Panc1 (cell line): Measurements from ENCODE around the gene ACSS1.

Experiments
- CTCF ChIP-seq: fragments of 450-650 bp; IDR thresholded peaks from 2 replicates; pipeline ENCODE4 v1.5.1; 2017; ENCODE audit warnings: mild to moderate bottlenecking
- POLR2AphosphoS5 ChIP-seq: IDR thresholded peaks from 2 replicates; pipeline ENCODE4 v1.6.1; 2012; ENCODE audit warnings: mild to moderate bottlenecking, low read depth, low read length, moderate library complexity
- TCF7L2 ChIP-seq: IDR thresholded peaks from 2 replicates; pipeline ENCODE4 v1.6.1; 2011; ENCODE audit warnings: mild to moderate bottlenecking, low read depth, low read length, inconsistent platforms

DNA sequence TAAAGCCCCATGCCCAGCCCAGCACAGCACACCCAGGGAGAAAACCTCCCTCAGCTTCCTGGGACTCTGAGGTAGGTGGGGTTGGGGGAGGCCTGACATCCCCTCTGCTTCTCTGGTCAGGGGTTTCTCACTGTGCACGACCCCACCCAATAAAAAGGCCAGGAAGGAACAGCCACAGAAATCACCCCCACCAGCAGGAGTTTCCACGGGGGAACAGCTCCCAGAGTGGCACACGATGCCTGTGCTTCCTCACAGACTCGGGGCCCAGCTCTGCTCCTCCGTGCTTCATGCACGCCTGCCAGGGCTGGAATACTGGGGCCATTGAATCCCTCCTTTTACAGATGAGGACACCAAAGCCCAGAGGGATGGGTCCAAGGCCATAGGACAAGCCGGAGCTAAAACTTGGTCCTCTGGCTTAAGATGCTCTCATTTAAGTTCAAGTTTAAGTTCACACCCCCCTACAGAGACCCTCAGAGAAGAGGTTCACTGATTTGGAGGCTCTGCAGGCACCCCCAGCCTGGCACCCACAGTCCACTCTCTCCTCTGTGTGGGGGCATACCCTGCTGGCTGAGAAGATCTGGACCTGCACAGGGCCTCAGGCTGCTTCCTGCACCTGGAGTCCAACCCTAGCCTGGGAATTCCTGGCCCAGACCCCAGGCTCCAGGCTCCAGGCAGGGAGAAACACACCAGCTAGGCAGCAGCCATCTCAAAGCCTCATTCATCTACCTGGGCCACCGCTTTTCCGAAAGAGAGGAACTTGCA is 14.3 kb downstream of the ACSS1 start:
- TF ChIP-seq CTCF (no peak), TCF7L2 (no peak), POLR2AphosphoS5 (no peak)
